ENCODE results near the gene BLM.

GRCh38 chr15:90851940-90852339 is 134.8 kb downstream of the BLM start:
- TF ChIP-seq CTCF (IDR thresholded peaks at IDR 0.05) (no peak), NPAS2 (CRISPR knock-in tag; IDR thresholded peaks at IDR 0.05; ENCODE audit: borderline replicate concordance) (no peak)
